OCI-LY1 (cell line): ENCODE results near the gene HIVEP2.

ENCODE experiments used
- CTCF ChIP-seq: fragments of 200-600 bp; sonication (generic), shearing (Covaris generic); IDR thresholded peaks from 2 replicates; pipeline ENCODE4 v1.5.1; 2017; ENCODE audit warnings: mild to moderate bottlenecking, antibody characterized with exemption, low read length, moderate library complexity, mixed read lengths
- EZH2 ChIP-seq: fragments of 200-600 bp; sonication (generic), shearing (Covaris generic); IDR thresholded peaks from 2 replicates; pipeline ENCODE4 v1.8.0; 2017; ENCODE audit warnings: borderline replicate concordance, mixed run types, mild to moderate bottlenecking, antibody characterized with exemption, low read length, moderate library complexity, mixed read lengths

GRCh38 chr6:142784344-142784743 is 160.6 kb downstream of the HIVEP2 start:
- TF ChIP-seq CTCF: no peak
- no peak for TF ChIP-seq EZH2
